ENCODE results near the gene TYW5. TPM values are rescaled to one million over a fixed set of nuclear protein-coding genes. Genes with fewer than 3 reads are reported as not detected.
A peak's percentile ranks its signal among the peaks of the same experiment; 100 is the strongest.

The TYW5 gene
- polyA plus RNA-seq, 3 donors: 1.5 to 3.5 (median 1.6) TPM

- H3K4me1 ChIP-seq (ENCODE audit: control insufficient read depth in 1 of 2, insufficient read depth in 2 of 2, low read length in 2 of 2): no peaks in the 10 kb centered on the region
- peaks cover 2 to 6% of the 10 kb centered on the region in 2 donors for H3K36me3 ChIP-seq (replicated peaks in 1 of 2; ENCODE audit: control insufficient read depth in 1 of 2, insufficient read depth in 2 of 2, low read length in 2 of 2)
- peaks cover 0 to 2% (median 0%) of the 10 kb centered on the region in 7 donors for H3K9me3 Mint-ChIP-seq
- no peak overlapping the region for H3K4me3 Mint-ChIP-seq
- peaks cover 8 to 21% of the 10 kb centered on the region in 2 donors for H3K36me3 Mint-ChIP-seq
- no peaks in the 10 kb centered on the region for H3K27me3 ChIP-seq (ENCODE audit: control insufficient read depth in 2 of 2, insufficient read depth in 2 of 2, low read length in 2 of 2)
- no peak for TF ChIP-seq CTCF (IDR thresholded peaks at IDR 0.05)
- H3K27ac Mint-ChIP-seq: peak overlapping the region in 1 of 7 donors; percentile 72
- H3K4me3 ChIP-seq (replicated peaks in 1 of 3; ENCODE audit: low read depth in 2 of 3, low read length in 3 of 3): no peak overlapping the region
- peaks cover 7% of the 10 kb centered on the region for H3K4me1 Mint-ChIP-seq
- no peaks in the 10 kb centered on the region for H3K9me3 ChIP-seq (replicated peaks in 1 of 2; ENCODE audit: control insufficient read depth in 1 of 2, insufficient read depth in 1 of 2, low read length in 2 of 2)
- H3K27ac ChIP-seq (ENCODE audit: low read depth in 1 of 2, low read length in 2 of 2): no peak overlapping the region
- H4K20me1 ChIP-seq (ENCODE audit: insufficient read depth, low read length): no peaks in the 10 kb centered on the region
- H2AFZ ChIP-seq (ENCODE audit: insufficient read depth, low read depth, low read length, poor library complexity, severe bottlenecking): no peak overlapping the region
- DNase-seq: no peak
- 95% methylated on average over 2 of the region's 3 CpGs for WGBS (ENCODE audit: insufficient coverage)
- peaks cover 0 to 2% (median 2%) of the 10 kb centered on the region in 3 donors for H3K27me3 Mint-ChIP-seq (ENCODE audit: low read depth in 3 of 3)
- no peak overlapping the region for H3K9ac ChIP-seq (ENCODE audit: insufficient read depth, low read length, poor library complexity, severe bottlenecking)
- H3K79me2 ChIP-seq (ENCODE audit: insufficient read depth, low read length): no peaks in the 10 kb centered on the region
- intact Hi-C loops (cut with micrococcal nuclease): no loop called here
- H3K4me2 ChIP-seq (replicated peaks; ENCODE audit: extremely low read depth, low read length, poor library complexity, severe bottlenecking): no peak overlapping the region
These were observed 20.1 kb upstream of the TYW5 start for GRCh38 chr2:199975273-199975895.

GRCh38 chr2:199973703-199974102 is 18.4 kb upstream of the TYW5 start:
- Histone ChIP-seq H3K27ac (ENCODE audit: low read depth in 1 of 2, low read length in 2 of 2) (no peak overlapping the region), H3K9ac (ENCODE audit: insufficient read depth, low read length, poor library complexity, severe bottlenecking) (no peak overlapping the region), H3K27me3 (ENCODE audit: control insufficient read depth in 2 of 2, insufficient read depth in 2 of 2, low read length in 2 of 2) (no peaks in the 10 kb centered on the region), H2AFZ (ENCODE audit: insufficient read depth, low read depth, low read length, poor library complexity, severe bottlenecking) (no peak overlapping the region), H4K20me1 (ENCODE audit: insufficient read depth, low read length) (no peaks in the 10 kb centered on the region), H3K4me3 (replicated peaks in 1 of 3; ENCODE audit: low read depth in 2 of 3, low read length in 3 of 3) (no peak overlapping the region), H3K4me1 (ENCODE audit: control insufficient read depth in 1 of 2, insufficient read depth in 2 of 2, low read length in 2 of 2) (no peaks in the 10 kb centered on the region), H3K4me2 (replicated peaks; ENCODE audit: extremely low read depth, low read length, poor library complexity, severe bottlenecking) (no peak overlapping the region), H3K9me3 (replicated peaks in 1 of 2; ENCODE audit: control insufficient read depth in 1 of 2, insufficient read depth in 1 of 2, low read length in 2 of 2) (no peaks in the 10 kb centered on the region), H3K79me2 (ENCODE audit: insufficient read depth, low read length) (no peaks in the 10 kb centered on the region), H3K36me3 (replicated peaks in 1 of 2; ENCODE audit: control insufficient read depth in 1 of 2, insufficient read depth in 2 of 2, low read length in 2 of 2) (peaks cover 2 to 20% of the 10 kb centered on the region in 2 donors)
- intact Hi-C loops (cut with micrococcal nuclease): no loop called here
- H3K4me1 Mint-ChIP-seq: peaks cover 3% of the 10 kb centered on the region
- DNase-seq: no peak
- peak; percentile 41 for TF ChIP-seq CTCF (IDR thresholded peaks at IDR 0.05)
- WGBS (ENCODE audit: insufficient coverage): no CpG with 5 or more reads among the region's 2 CpGs
- peaks cover 12 to 21% of the 10 kb centered on the region in 2 donors for H3K36me3 Mint-ChIP-seq
- peaks cover 0 to under 1% (median 0%) of the 10 kb centered on the region in 3 donors for H3K27me3 Mint-ChIP-seq (ENCODE audit: low read depth in 3 of 3)
- H3K4me3 Mint-ChIP-seq: no peak overlapping the region
- peaks cover 0 to 2% (median 0%) of the 10 kb centered on the region in 7 donors for H3K9me3 Mint-ChIP-seq
- H3K27ac Mint-ChIP-seq: no peak overlapping the region

Data from CD14-positive monocyte (primary cell).